DOHH2 (cell line): ENCODE results near the gene PPP2R5E.

Source experiments
- H3F3A ChIP-seq: fragments of 200-600 bp; sonication (generic), shearing (Covaris generic); 2 replicates; pipeline ENCODE4 v1.6.0; 2016; ENCODE audit warnings: antibody characterized with exemption, mild to moderate bottlenecking; ENCODE audit not compliant: control insufficient read depth, insufficient read depth
- H3K27ac ChIP-seq: fragments of 200-600 bp; sonication (generic); 2 replicates; pipeline ENCODE4 v1.5.1; 2014; ENCODE audit warnings: low read depth, mild to moderate bottlenecking, low read length, moderate library complexity
- H3K27me3 ChIP-seq: fragments of 200-600 bp; sonication (generic); 2 replicates; pipeline ENCODE4 v1.6.1; 2014; ENCODE audit warnings: mild to moderate bottlenecking, low read length, mixed read lengths; ENCODE audit not compliant: control insufficient read depth
- H3K36me3 ChIP-seq: fragments of 200-600 bp; sonication (generic); 2 replicates; pipeline ENCODE4 v1.6.1; 2014; ENCODE audit warnings: mild to moderate bottlenecking, low read length, moderate library complexity, mixed read lengths; ENCODE audit not compliant: control insufficient read depth
- H3K4me1 ChIP-seq: fragments of 200-600 bp; sonication (generic); 2 replicates; pipeline ENCODE4 v1.6.1; 2014; ENCODE audit warnings: mild to moderate bottlenecking, low read length, mixed read lengths; ENCODE audit not compliant: control insufficient read depth
- H3K4me2 ChIP-seq: fragments of 200-600 bp; sonication (generic); 2 replicates; pipeline ENCODE4 v1.6.0; 2014; ENCODE audit warnings: mild to moderate bottlenecking, low read length, moderate library complexity
- H3K4me3 ChIP-seq: fragments of 200-600 bp; sonication (generic); 2 replicates; pipeline ENCODE4 v1.5.1; 2014; ENCODE audit warnings: mild to moderate bottlenecking, low read length, mixed read lengths
- H3K79me2 ChIP-seq: fragments of 200-600 bp; sonication (generic); 2 replicates; pipeline ENCODE4 v1.6.1; 2014; ENCODE audit warnings: mild to moderate bottlenecking, low read length, mixed read lengths; ENCODE audit not compliant: control insufficient read depth
- H3K9me2 ChIP-seq: fragments of 200-600 bp; sonication (generic); replicated peaks from 2 replicates; pipeline ENCODE4 v1.6.1; 2014; ENCODE audit warnings: mild to moderate bottlenecking, low read length, mixed read lengths; ENCODE audit not compliant: control insufficient read depth
- H3K9me3 ChIP-seq: fragments of 200-600 bp; sonication (generic); 2 replicates; pipeline ENCODE4 v1.6.1; 2014; ENCODE audit warnings: antibody characterized with exemption, low read length, mixed read lengths; ENCODE audit not compliant: control insufficient read depth, insufficient read depth
- H4K20me1 ChIP-seq: fragments of 200-600 bp; sonication (generic); 2 replicates; pipeline ENCODE4 v1.6.0; 2014; ENCODE audit warnings: low read depth, mild to moderate bottlenecking, antibody characterized with exemption, low read length, moderate library complexity; ENCODE audit not compliant: control insufficient read depth, insufficient read depth
- CTCF ChIP-seq: fragments of 200-600 bp; sonication (generic); IDR thresholded peaks from one replicate; pipeline ENCODE4 v1.5.1; 2014; ENCODE audit warnings: antibody characterized with exemption, mild to moderate bottlenecking, low read depth, low read length; ENCODE audit not compliant: poor library complexity, severe bottlenecking
- EZH2phosphoT487 ChIP-seq: fragments of 200-600 bp; sonication (generic); IDR thresholded peaks from 2 replicates; pipeline ENCODE4 v1.6.1; 2017; ENCODE audit warnings: borderline replicate concordance, mild to moderate bottlenecking, antibody characterized with exemption, low read length, moderate library complexity, mixed read lengths

Gene PPP2R5E

DNA sequence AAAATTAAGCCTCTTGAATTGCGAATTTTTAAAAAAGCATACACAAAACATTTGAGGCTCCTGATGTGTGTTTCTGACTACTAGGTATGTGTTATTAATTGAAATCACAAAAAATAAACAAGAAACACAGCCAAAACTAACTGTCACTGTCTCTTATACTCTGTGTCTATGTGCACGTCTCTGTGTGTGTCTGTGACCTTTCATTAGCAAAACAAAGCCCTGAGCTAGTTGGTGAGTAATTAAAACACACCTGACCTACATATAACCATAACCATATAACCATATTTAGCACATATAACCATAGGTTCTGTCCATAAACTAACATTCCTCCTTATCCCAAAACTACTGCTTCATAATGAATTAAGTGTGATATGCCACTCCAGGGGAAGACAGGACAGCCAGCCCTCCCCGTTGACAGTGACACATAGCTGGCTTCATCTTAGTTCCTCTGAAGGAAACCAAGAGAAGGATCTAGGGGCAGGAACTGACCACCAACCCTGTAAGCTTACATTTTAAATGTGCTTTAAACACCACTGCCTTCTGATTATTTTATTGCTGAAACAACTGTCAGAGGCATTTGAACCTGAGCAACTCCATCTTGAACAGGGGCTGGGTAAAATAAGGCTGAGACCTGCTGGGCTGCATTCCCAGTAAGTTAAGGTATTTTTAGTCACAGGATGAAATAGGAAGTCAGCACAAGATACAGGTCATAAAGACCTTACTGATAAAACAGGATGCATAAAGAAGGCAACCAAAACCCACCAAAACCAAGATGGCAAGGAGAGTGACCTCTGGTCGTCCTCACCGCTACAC lies 106.7 kb downstream of the PPP2R5E start:
- peaks cover 43% of the 10 kb centered on the region for H3K79me2 ChIP-seq

DNA sequence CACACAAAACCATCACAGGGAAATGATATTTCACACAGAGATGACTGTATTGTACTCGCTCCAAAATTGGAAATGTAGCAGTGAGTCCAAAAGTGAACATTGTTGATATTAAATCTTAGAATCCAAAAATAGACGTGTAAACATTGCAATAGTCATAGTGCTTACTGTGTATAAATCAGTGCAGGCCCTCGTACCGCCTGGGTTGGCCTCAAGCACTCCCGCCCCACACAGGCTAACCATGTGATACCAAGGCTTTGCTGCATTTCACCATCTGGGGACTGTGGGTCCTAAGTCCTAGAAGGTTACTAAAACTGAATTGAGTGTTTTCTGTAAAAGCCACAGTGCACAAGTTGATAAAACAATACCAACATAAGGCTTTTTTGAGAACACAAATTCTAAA lies 107.3 kb downstream of the PPP2R5E start:
- H4K20me1 ChIP-seq = no peaks in the 10 kb centered on the region; the same call in 1 of the 2 replicates
- TF ChIP-seq CTCF = no peak
- no peak for TF ChIP-seq EZH2phosphoT487
- no peaks in the 10 kb centered on the region for H3K9me2 ChIP-seq
- H3K4me2 ChIP-seq = no peak overlapping the region
- H3K27ac ChIP-seq = no peak overlapping the region
- no peaks in the 10 kb centered on the region for H3K36me3 ChIP-seq
- H3K4me1 ChIP-seq = peaks cover 9% of the 10 kb centered on the region
- peaks cover 40% of the 10 kb centered on the region for H3K79me2 ChIP-seq
- no peak overlapping the region for H3K4me3 ChIP-seq
- H3F3A ChIP-seq = peaks cover 4% of the 10 kb centered on the region; the same call in 1 of the 2 replicates
- no peaks in the 10 kb centered on the region for H3K9me3 ChIP-seq
- no peaks in the 10 kb centered on the region for H3K27me3 ChIP-seq

More for the DNA sequence above, 106.7 kb downstream of the PPP2R5E start:
- Histone ChIP-seq H3K36me3 (no peaks in the 10 kb centered on the region), H3K4me1 (peaks cover 9% of the 10 kb centered on the region), H3F3A (peaks cover 4% of the 10 kb centered on the region; the same call in 1 of the 2 replicates), H3K9me2 (no peaks in the 10 kb centered on the region), H3K27ac (no peak overlapping the region), H3K4me2 (no peak overlapping the region), H3K27me3 (no peaks in the 10 kb centered on the region), H3K4me3 (no peak overlapping the region), H4K20me1 (peaks cover 2% of the 10 kb centered on the region; the same call in 1 of the 2 replicates), H3K9me3 (no peaks in the 10 kb centered on the region)
- TF ChIP-seq CTCF (no peak), EZH2phosphoT487 (no peak)

DNA sequence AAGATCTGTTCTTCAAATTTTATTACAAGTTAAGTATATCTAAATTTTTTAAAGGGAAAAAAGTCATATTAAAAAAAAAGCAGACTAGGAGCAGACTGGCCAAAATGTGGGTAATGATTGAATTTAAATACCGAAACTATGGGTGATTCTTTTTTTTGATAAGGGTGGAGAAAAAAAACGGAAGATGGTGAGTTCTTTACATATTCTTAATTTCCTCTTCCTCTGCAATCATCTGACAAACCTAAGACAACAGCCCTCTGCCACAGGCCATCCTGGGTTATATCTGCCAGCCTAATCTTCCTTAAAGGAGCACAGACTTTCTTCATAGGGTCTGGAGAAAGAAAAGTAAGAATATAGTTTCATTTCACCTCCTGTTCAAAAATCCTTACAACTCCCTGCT lies 108.0 kb downstream of the PPP2R5E start:
- Histone ChIP-seq H3K4me1 (peaks cover 9% of the 10 kb centered on the region), H3K36me3 (no peaks in the 10 kb centered on the region), H3K27me3 (no peaks in the 10 kb centered on the region), H3K27ac (no peak overlapping the region), H3K4me3 (no peak overlapping the region), H3K9me2 (no peaks in the 10 kb centered on the region), H3K9me3 (no peaks in the 10 kb centered on the region), H3K4me2 (no peak overlapping the region), H3F3A (peaks cover 4% of the 10 kb centered on the region; the same call in 1 of the 2 replicates), H3K79me2 (peaks cover 40% of the 10 kb centered on the region), H4K20me1 (no peaks in the 10 kb centered on the region; the same call in 1 of the 2 replicates)
- no peak for TF ChIP-seq EZH2phosphoT487
- TF ChIP-seq CTCF = no peak
